ENCODE data around the gene MAPK7.

The MAPK7 gene

DNA sequence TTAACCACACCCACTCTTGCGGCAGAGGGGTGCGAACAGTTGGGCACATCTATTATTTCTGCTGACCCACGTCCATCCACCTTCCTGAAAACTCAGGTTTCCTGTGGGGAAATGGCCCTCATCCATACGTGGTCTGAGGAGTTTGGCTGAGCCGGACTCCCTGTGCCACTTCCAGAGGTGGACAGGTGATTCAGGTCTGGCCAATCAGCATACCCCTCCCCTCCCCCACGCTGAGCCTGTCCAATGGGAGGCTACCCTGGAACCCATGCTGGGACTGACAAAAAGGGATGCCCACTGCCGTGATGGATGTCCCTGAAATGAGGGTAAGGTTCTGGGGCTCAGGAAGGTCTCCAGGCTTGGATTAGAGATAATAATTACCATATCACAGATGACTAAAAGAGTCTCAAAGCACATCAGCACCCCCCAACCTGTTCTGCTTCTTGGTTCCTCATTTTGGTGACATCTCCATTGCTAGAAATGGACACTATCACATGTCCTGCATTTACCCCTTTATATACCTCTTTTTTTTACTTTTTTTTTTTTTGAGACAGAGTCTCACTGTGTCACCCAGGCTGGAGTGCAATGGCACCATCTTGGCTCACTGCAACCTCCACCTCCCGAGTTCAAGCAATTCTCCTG, 5.3 kb upstream of the MAPK7 start:
- Mint-ChIP-seq H3K27ac (no peak overlapping the region), H3K27me3 (no peaks in the 10 kb centered on the region), H3K4me3 (no peak overlapping the region), H3K9me3 (no peaks in the 10 kb centered on the region), H3K4me1 (ENCODE audit: low read depth) (peaks cover 67% of the 10 kb centered on the region), H3K36me3 (ENCODE audit: low read depth) (peaks cover 18% of the 10 kb centered on the region)
- intact Hi-C loops (cut with micrococcal nuclease), result no loop called here

DNA sequence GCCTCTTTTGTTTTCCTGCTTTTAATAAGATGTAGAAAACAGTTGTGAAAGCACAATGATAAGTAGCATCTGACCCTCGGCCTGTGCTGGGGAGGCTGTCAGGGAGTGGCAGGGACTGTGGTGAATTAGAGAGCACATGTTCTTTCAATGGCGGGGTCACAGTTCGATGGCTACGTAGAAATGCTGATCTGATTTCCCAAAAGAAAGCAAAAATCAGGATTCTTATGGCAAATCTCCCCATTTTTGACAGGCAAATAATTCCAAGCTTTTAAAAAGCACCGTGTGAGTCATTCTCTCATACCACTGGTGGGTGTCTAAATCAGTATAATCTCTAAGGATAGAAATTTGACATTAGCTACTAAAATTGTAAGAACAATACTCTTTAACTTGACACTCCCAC, 4.2 kb upstream of the MAPK7 start:
- Mint-ChIP-seq H3K9me3 (no peaks in the 10 kb centered on the region), H3K36me3 (ENCODE audit: low read depth) (peaks cover 26% of the 10 kb centered on the region), H3K4me3 (no peak overlapping the region), H3K4me1 (ENCODE audit: low read depth) (peaks cover 62% of the 10 kb centered on the region), H3K27ac (no peak overlapping the region), H3K27me3 (no peaks in the 10 kb centered on the region)
- intact Hi-C loops (cut with micrococcal nuclease), result no loop called here

GRCh38 chr17:19375732-19376131, 2.6 kb upstream of the MAPK7 start:
- intact Hi-C loops (cut with micrococcal nuclease), result loop anchor here (5.0 kb wide), 1 partner anchor 132 kb away; no protein-coding TSS in a partner anchor
- no peak overlapping the region for H3K27ac Mint-ChIP-seq
- no peaks in the 10 kb centered on the region for H3K9me3 Mint-ChIP-seq
- H3K4me3 Mint-ChIP-seq, result no peak overlapping the region
- peaks cover 55% of the 10 kb centered on the region for H3K4me1 Mint-ChIP-seq (ENCODE audit: low read depth)
- H3K27me3 Mint-ChIP-seq, result no peaks in the 10 kb centered on the region
- H3K36me3 Mint-ChIP-seq (ENCODE audit: low read depth), result peaks cover 42% of the 10 kb centered on the region

GRCh38 chr17:19376811-19377210, 1.5 kb upstream of the MAPK7 start:
- Mint-ChIP-seq H3K9me3 (no peaks in the 10 kb centered on the region), H3K27ac (peak overlapping the region; percentile 98), H3K4me3 (peak overlapping the region; percentile 100), H3K36me3 (ENCODE audit: low read depth) (peaks cover 53% of the 10 kb centered on the region), H3K27me3 (no peaks in the 10 kb centered on the region), H3K4me1 (ENCODE audit: low read depth) (peaks cover 44% of the 10 kb centered on the region)
- intact Hi-C loops (cut with micrococcal nuclease), result loop anchor here (5.0 kb wide), 1 partner anchor 130 kb away; no protein-coding TSS in a partner anchor

DNA sequence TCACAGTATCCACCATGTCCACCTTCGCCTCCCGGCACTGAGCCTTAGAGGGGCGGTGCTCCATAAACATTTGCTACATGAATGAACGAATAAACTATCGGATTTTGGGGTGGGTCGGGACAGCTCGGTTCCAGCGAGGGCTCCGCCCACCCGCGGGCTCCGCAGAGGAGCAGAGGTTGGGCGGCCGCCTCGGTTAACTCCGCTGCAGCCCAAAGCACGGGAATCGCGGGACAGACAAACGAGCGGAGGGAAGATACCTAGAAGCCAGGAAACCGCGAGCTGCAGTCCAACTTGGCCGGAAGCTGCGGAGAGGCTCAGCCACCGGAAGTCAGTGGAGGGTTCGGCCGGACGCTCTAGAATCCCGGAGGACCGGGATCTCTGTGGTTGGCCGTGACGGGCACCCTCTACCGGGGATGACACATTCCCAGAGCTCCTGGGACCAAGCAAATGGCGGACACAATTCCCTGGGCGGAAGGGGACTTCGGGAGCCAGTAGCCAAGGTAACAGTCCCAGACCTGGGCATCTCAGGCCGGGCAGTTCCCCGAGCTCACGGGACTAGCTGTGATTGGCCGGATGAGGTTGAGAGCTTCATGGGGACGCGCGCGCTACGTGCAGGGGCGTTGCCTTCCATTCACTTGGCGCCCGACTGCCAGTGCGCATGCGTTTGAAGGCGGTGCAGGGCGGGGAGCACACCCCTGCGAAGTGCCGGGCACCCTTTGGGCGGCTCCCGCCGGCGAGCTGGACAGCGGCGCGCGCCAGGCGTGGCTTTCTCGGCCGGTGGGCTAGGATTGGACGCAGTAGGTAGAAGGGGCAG, 489 bp upstream of the MAPK7 start:
- H3K4me1 Mint-ChIP-seq (ENCODE audit: low read depth), result peaks cover 43% of the 10 kb centered on the region
- no peaks in the 10 kb centered on the region for H3K9me3 Mint-ChIP-seq
- intact Hi-C loops (cut with micrococcal nuclease), result loop anchor here (5.0 kb wide), 1 partner anchor 129 kb away; no protein-coding TSS in a partner anchor

DNA sequence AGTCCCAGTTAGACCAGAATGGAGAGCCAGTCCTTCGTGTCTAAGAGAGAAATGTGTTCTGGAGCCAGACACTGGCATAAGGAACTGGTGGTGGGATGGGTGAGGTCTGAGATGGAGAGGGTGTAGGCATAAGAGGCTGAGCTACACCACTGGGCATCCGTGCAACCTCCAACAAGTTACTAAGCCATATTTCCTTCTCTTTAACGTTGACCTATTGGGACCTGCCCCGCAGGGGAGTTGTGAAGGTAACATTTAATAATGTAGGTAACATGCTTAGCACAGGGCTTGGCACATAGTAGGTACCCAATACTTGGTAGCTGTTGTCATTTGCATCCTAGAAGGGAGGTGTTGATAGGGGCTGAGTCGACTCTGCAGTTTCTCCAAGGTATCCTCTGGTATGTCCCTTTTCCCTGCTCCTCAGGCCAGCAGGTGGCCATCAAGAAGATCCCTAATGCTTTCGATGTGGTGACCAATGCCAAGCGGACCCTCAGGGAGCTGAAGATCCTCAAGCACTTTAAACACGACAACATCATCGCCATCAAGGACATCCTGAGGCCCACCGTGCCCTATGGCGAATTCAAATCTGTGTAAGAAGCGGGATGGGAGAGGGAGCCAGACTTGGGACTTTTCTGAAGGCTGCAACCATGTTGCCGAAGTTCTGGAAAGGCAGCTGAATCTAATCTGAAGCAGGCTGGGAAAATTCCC, 1.2 kb downstream of the MAPK7 start:
- H3K9me3 Mint-ChIP-seq, result no peaks in the 10 kb centered on the region
- H3K4me3 Mint-ChIP-seq, result peak overlapping the region; percentile 100
- H3K36me3 Mint-ChIP-seq (ENCODE audit: low read depth), result peaks cover 73% of the 10 kb centered on the region
- H3K27me3 Mint-ChIP-seq, result no peaks in the 10 kb centered on the region
- intact Hi-C loops (cut with micrococcal nuclease), result loop anchor here (5.0 kb wide), 1 partner anchor 128 kb away; no protein-coding TSS in a partner anchor
- peak overlapping the region; percentile 98 for H3K27ac Mint-ChIP-seq
- H3K4me1 Mint-ChIP-seq (ENCODE audit: low read depth), result peaks cover 46% of the 10 kb centered on the region

More for the DNA sequence above, 489 bp upstream of the MAPK7 start:
- Mint-ChIP-seq H3K27ac (peak overlapping the region; percentile 98), H3K36me3 (ENCODE audit: low read depth) (peaks cover 63% of the 10 kb centered on the region), H3K27me3 (no peaks in the 10 kb centered on the region), H3K4me3 (peak overlapping the region; percentile 100)

- H3K27ac Mint-ChIP-seq, result no peak overlapping the region
- H3K4me3 Mint-ChIP-seq, result no peak overlapping the region
- H3K36me3 Mint-ChIP-seq (ENCODE audit: low read depth), result peaks cover 81% of the 10 kb centered on the region
These were observed 2.4 kb downstream of the MAPK7 start for GRCh38 chr17:19380481-19381301.

GRCh38 chr17:19381361-19381740, 3.1 kb downstream of the MAPK7 start:
- Mint-ChIP-seq H3K36me3 (ENCODE audit: low read depth) (peaks cover 81% of the 10 kb centered on the region), H3K4me3 (no peak overlapping the region)
- intact Hi-C loops (cut with micrococcal nuclease), result no loop called here

More at GRCh38 chr17:19380481-19381301, 2.4 kb downstream of the MAPK7 start:
- H3K27me3 Mint-ChIP-seq, result no peaks in the 10 kb centered on the region
- no peaks in the 10 kb centered on the region for H3K9me3 Mint-ChIP-seq
- peaks cover 55% of the 10 kb centered on the region for H3K4me1 Mint-ChIP-seq (ENCODE audit: low read depth)
- intact Hi-C loops (cut with micrococcal nuclease), result no loop called here

GRCh38 chr17:19381741-19382444, 3.6 kb downstream of the MAPK7 start:
- Mint-ChIP-seq H3K27me3 (no peaks in the 10 kb centered on the region), H3K36me3 (ENCODE audit: low read depth) (peaks cover 81% of the 10 kb centered on the region), H3K27ac (no peak overlapping the region), H3K4me1 (ENCODE audit: low read depth) (peaks cover 61% of the 10 kb centered on the region), H3K4me3 (no peak overlapping the region), H3K9me3 (no peaks in the 10 kb centered on the region)
- intact Hi-C loops (cut with micrococcal nuclease), result no loop called here

More at GRCh38 chr17:19381361-19381740, 3.1 kb downstream of the MAPK7 start:
- Mint-ChIP-seq H3K27me3 (no peaks in the 10 kb centered on the region), H3K4me1 (ENCODE audit: low read depth) (peaks cover 58% of the 10 kb centered on the region), H3K9me3 (no peaks in the 10 kb centered on the region), H3K27ac (no peak overlapping the region)

GRCh38 chr17:19382531-19383444, 4.5 kb downstream of the MAPK7 start:
- H3K27me3 Mint-ChIP-seq, result no peaks in the 10 kb centered on the region
- H3K4me3 Mint-ChIP-seq, result no peak overlapping the region
- intact Hi-C loops (cut with micrococcal nuclease), result no loop called here
- peaks cover 66% of the 10 kb centered on the region for H3K4me1 Mint-ChIP-seq (ENCODE audit: low read depth)
- H3K36me3 Mint-ChIP-seq (ENCODE audit: low read depth), result peaks cover 76% of the 10 kb centered on the region
- H3K9me3 Mint-ChIP-seq, result no peaks in the 10 kb centered on the region
- H3K27ac Mint-ChIP-seq, result no peak overlapping the region

DNA sequence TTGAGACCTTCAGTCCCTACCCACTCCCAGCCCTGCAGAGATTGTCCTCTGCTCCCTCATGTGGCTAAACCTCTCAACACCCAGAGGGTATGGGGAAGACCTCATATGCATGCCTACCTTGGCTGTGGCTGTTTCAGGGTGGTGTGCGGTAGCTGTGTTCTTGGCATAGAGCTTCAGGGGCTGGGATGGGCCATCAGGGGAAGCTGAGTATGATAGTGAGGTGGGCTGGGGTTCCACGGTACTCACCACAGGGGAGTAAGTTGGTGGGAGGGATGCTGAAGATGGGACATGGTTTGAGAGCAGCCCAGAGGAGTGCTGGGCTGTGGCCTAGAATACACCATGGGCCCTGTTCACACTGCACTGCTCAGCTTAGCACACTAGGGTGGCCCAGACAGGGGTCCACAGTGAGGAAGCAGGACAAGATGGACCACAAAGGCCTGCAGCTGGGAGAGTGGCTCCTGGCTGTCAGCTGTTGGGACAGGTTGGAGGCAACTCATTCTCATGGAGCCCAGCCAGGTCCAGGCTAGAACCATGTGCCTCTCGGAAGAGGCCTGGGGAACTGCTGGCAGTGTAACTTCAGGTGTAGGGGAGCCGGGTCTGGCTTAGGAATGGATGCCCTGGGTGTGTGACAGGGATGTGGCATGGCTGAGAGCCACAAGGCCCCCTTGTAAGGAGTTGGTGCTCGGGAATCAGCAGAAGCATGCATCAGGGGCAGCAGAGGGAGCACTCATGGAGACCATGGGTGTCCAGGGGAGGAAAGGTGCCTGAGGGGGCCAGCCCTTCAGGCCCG, 5.6 kb downstream of the MAPK7 start:
- H3K36me3 Mint-ChIP-seq (ENCODE audit: low read depth), result peaks cover 69% of the 10 kb centered on the region
- intact Hi-C loops (cut with micrococcal nuclease), result no loop called here
- no peaks in the 10 kb centered on the region for H3K27me3 Mint-ChIP-seq
- peaks cover 72% of the 10 kb centered on the region for H3K4me1 Mint-ChIP-seq (ENCODE audit: low read depth)
- H3K27ac Mint-ChIP-seq, result peak overlapping the region; percentile 54
- H3K4me3 Mint-ChIP-seq, result no peak overlapping the region
- H3K9me3 Mint-ChIP-seq, result no peaks in the 10 kb centered on the region

Data from dendritic cell treated with granulocyte-macrophage colony-stimulating factor and Interleukin-4, amounts not matched to agents 40 ng/mL and 50 ng/mL, for 4 days (primary cell).